GM23248 (cell line): ENCODE data around the gene ZBTB16. TPM values are rescaled to one million over a fixed set of nuclear protein-coding genes. Genes with fewer than 3 reads are reported as not detected.

Source experiments
- DNase-seq: peaks from one replicate; pipeline ENCODE4 v3.0.0-alpha.2; 2015
- H2AFZ ChIP-seq: fragments of 200-600 bp; sonication (generic); 2 replicates; pipeline ENCODE4 v1.6.1; 2016; ENCODE audit warnings: antibody characterized with exemption
- H3F3A ChIP-seq: fragments of 200-600 bp; sonication (generic); 2 replicates; pipeline ENCODE4 v1.6.1; 2016; ENCODE audit warnings: mild to moderate bottlenecking, antibody characterized with exemption, mixed run types; ENCODE audit not compliant: insufficient read depth
- H3K27ac ChIP-seq: fragments of 200-600 bp; sonication (generic); 2 replicates; pipeline ENCODE4 v1.5.1; 2016; ENCODE audit warnings: mild to moderate bottlenecking
- H3K27me3 ChIP-seq: fragments of 200-600 bp; sonication (generic); replicated peaks from 2 replicates; pipeline ENCODE4 v1.6.1; 2016; ENCODE audit warnings: mild to moderate bottlenecking; ENCODE audit not compliant: insufficient read depth
- H3K36me3 ChIP-seq: fragments of 200-600 bp; sonication (generic); 2 replicates; pipeline ENCODE4 v1.6.1; 2016; ENCODE audit warnings: low read depth, mild to moderate bottlenecking
- H3K4me1 ChIP-seq: fragments of 200-600 bp; sonication (generic); 2 replicates; pipeline ENCODE4 v1.6.1; 2016; ENCODE audit warnings: mild to moderate bottlenecking; ENCODE audit not compliant: insufficient read depth
- H3K4me2 ChIP-seq: fragments of 200-600 bp; sonication (generic); one replicate; pipeline ENCODE4 v1.6.1; 2016; ENCODE audit warnings: mild to moderate bottlenecking; ENCODE audit not compliant: unreplicated experiment
- H3K4me3 ChIP-seq: fragments of 200-600 bp; sonication (generic); 2 replicates; pipeline ENCODE4 v1.5.1; 2016; ENCODE audit warnings: mild to moderate bottlenecking
- H3K79me2 ChIP-seq: fragments of 200-600 bp; sonication (generic); 2 replicates; pipeline ENCODE4 v1.6.1; 2016; ENCODE audit warnings: mild to moderate bottlenecking; ENCODE audit not compliant: insufficient read depth
- H3K9ac ChIP-seq: fragments of 200-600 bp; sonication (generic); 2 replicates; pipeline ENCODE4 v1.6.1; 2016; ENCODE audit warnings: mild to moderate bottlenecking
- H3K9me2 ChIP-seq: fragments of 200-600 bp; sonication (generic); 2 replicates; pipeline ENCODE4 v1.6.1; 2016; ENCODE audit warnings: mixed run types, mild to moderate bottlenecking, moderate library complexity; ENCODE audit not compliant: insufficient read depth
- H3K9me3 ChIP-seq: fragments of 200-600 bp; sonication (generic); one replicate; pipeline ENCODE4 v1.6.1; 2017; ENCODE audit warnings: low read depth
- H4K20me1 ChIP-seq: fragments of 200-600 bp; sonication (generic); 2 replicates; pipeline ENCODE4 v1.6.0; 2016; ENCODE audit not compliant: insufficient read depth
- EZH2 ChIP-seq: fragments of 200-600 bp; sonication (generic); IDR thresholded peaks from 2 replicates; pipeline ENCODE4 v1.6.1; 2018; ENCODE audit warnings: antibody characterized with exemption, mild to moderate bottlenecking; ENCODE audit not compliant: insufficient read depth, poor library complexity, severe bottlenecking
- EZH2phosphoT487 ChIP-seq: fragments of 200-600 bp; sonication (generic); IDR thresholded peaks from 2 replicates; pipeline ENCODE4 v1.6.1; 2018; ENCODE audit warnings: antibody characterized with exemption, moderate library complexity, mild to moderate bottlenecking, low read depth; ENCODE audit not compliant: insufficient read depth
- WGBS, 2 experiments: methylation state at CpG; one replicate each; pipeline ENCODE4 v1.1.6; 2015 to 2017; ENCODE audit warnings: low lambda C conversion rate in 2 of 2, low coverage in 1 of 2; ENCODE audit errors: missing lambda C conversion rate in 2 of 2; 5-methylcytosine and 5-hydroxymethylcytosine counted together
- in situ Hi-C: fragments of 300-500 bp; cut with MboI; formaldehyde crosslinking; loops from 2 replicates; pipeline ENCODE4 v1.15.0; 2020
- polyA plus RNA-seq: library from polyadenylated mRNA; unstranded; fragments of >200 nt; fragmentation: Nextera tagmentation; extraction: Ambion mirVana; gene quantifications from 2 replicates; pipeline ENCODE4 v1.2.1, GENCODE V29; 2016
- total RNA-seq: library from RNA; depleted of rRNA; stranded (reverse); fragments of >200 nt; shearing (Covaris generic); gene quantifications from 2 replicates; pipeline ENCODE4 v1.2.3, GENCODE V29; 2014

ZBTB16 gene
- total and polyA plus RNA-seq, 2 experiments from 2014 or later, result not detected

DNA sequence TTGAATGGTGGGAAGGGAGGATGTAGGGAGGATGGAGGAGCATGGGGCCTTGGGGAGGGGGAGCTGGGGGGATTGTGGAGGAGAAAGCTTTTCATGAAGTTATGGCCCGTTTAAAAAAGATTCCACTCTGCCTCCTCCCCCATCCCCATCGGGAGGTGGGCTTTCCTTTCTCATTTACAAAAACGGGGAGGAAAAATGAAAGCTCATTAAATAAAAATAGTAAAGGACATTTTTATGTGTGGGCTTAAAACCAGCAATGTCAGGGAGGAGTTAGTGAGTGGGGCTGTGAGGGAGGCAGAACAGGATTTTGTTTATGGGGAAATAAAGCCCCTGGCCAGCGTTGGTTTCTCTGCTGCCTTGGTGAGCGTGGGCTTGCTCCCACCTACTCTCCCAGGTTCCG is 83.2 kb downstream of the ZBTB16 start:
- WGBS, 2 experiments, result 65 to 67% methylated on average over 6 of the region's 6 CpGs
- H3K27me3 ChIP-seq, result no peaks in the 10 kb centered on the region; the same call in 1 of the 2 replicates
- in situ Hi-C loops, result no loop called here

DNA sequence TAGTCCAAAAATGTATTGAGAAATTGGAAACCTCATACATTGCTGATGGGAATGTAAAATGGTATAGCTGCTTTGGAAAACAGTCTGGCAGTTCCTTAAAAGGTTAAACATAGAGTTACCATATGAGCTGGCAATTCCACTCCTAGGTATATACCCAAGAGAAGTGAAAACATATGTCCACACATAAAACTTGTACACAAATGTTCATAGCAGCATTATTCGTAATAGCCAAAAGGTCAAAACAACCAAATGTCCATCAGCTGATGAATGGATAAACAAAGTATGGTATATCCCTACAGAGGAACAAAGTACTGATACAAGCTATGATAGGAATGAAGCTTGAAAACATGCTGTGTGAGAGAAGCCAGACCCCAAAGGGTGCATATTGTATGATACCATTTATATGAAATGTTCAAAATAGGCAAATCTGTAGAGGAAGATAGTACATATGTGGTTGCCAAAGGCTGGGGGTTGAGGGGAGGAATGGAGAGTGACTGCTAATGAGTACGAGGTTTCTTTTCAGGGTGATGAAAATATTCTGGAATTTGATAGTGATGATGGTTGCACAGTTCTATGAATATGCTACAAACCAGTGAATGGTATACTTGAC is 85.8 kb downstream of the ZBTB16 start:
- Histone ChIP-seq H2AFZ (no peak overlapping the region), H3K9ac (no peak overlapping the region), H3F3A (no peaks in the 10 kb centered on the region; the same call in 1 of the 2 replicates), H3K36me3 (no peaks in the 10 kb centered on the region), H3K79me2 (no peaks in the 10 kb centered on the region), H3K27ac (no peak overlapping the region), H3K9me2 (no peaks in the 10 kb centered on the region), H3K27me3 (no peaks in the 10 kb centered on the region; the same call in 1 of the 2 replicates), H3K4me1 (peaks cover 12% of the 10 kb centered on the region; the same call in 1 of the 2 replicates), H4K20me1 (no peaks in the 10 kb centered on the region), H3K4me3 (no peak overlapping the region), H3K4me2 (no peak overlapping the region), H3K9me3 (no peaks in the 10 kb centered on the region)
- no peak for DNase-seq
- no peak for TF ChIP-seq EZH2
- no peak for TF ChIP-seq EZH2phosphoT487
- in situ Hi-C loops, result no loop called here
- WGBS, 2 experiments, result 78 to 86% methylated on average over 2 of the region's 2 CpGs

More for the DNA sequence above, 83.2 kb downstream of the ZBTB16 start:
- Histone ChIP-seq H3K4me1 (peaks cover 12% of the 10 kb centered on the region), H3K27ac (no peak overlapping the region), H2AFZ (no peak overlapping the region), H3K9me3 (no peaks in the 10 kb centered on the region), H4K20me1 (no peaks in the 10 kb centered on the region), H3F3A (no peaks in the 10 kb centered on the region; the same call in 1 of the 2 replicates), H3K4me2 (no peak overlapping the region), H3K9ac (no peak overlapping the region), H3K79me2 (no peaks in the 10 kb centered on the region), H3K9me2 (no peaks in the 10 kb centered on the region), H3K4me3 (no peak overlapping the region), H3K36me3 (no peaks in the 10 kb centered on the region)
- DNase-seq, result no peak
- TF ChIP-seq EZH2phosphoT487 (no peak), EZH2 (no peak)

GRCh38 chr11:114147375-114148012 is 88.0 kb downstream of the ZBTB16 start:
- 28 to 30% methylated on average over 5 of the region's 5 CpGs for WGBS, 2 experiments
- no peak overlapping the region for H3K9ac ChIP-seq
- in situ Hi-C loops, result no loop called here
- H4K20me1 ChIP-seq, result no peaks in the 10 kb centered on the region
- peaks cover 5% of the 10 kb centered on the region for H3K27me3 ChIP-seq
- no peak overlapping the region for H3K4me2 ChIP-seq
- H3F3A ChIP-seq, result no peaks in the 10 kb centered on the region; the same call in 1 of the 2 replicates
- H3K4me3 ChIP-seq, result no peak overlapping the region
- H3K4me1 ChIP-seq, result peaks cover 13% of the 10 kb centered on the region; the same call in 1 of the 2 replicates
- H3K9me3 ChIP-seq, result no peaks in the 10 kb centered on the region
- TF ChIP-seq EZH2phosphoT487 (no peak), EZH2 (no peak)
- H3K27ac ChIP-seq, result no peak overlapping the region
- no peaks in the 10 kb centered on the region for H3K36me3 ChIP-seq
- H3K9me2 ChIP-seq, result no peaks in the 10 kb centered on the region
- DNase-seq, result peak; percentile 28
- no peak overlapping the region for H2AFZ ChIP-seq
- H3K79me2 ChIP-seq, result no peaks in the 10 kb centered on the region

DNA sequence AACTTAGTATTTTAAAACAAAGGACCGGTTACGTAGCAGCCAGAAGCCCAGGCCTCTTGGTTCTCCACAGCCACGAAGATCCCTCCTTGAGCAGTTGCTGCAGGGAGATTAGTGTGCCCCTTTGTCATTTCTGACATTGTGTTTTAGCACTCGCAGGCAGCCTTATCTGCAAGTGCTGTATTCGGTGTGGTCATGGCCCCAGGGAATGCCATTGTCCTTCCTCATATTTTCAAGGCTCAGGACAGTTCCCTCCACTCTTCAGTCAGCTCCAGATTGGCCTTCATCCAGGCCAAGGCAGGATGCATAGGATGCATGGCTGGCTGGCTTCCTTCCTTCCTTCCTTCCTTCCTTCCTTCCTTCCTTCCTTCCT is 88.5 kb downstream of the ZBTB16 start:
- no peak for DNase-seq

More for the DNA sequence above, 88.5 kb downstream of the ZBTB16 start:
- 63% methylated on average over 5 of the region's 5 CpGs for WGBS, 2 experiments
- Histone ChIP-seq H3F3A (no peaks in the 10 kb centered on the region; the same call in 1 of the 2 replicates), H3K4me2 (no peak overlapping the region), H3K27me3 (peaks cover 10% of the 10 kb centered on the region), H3K4me1 (peaks cover 13% of the 10 kb centered on the region; the same call in 1 of the 2 replicates), H3K4me3 (no peak overlapping the region), H3K27ac (no peak overlapping the region), H3K36me3 (no peaks in the 10 kb centered on the region), H3K9ac (no peak overlapping the region), H3K9me3 (no peaks in the 10 kb centered on the region), H4K20me1 (no peaks in the 10 kb centered on the region), H2AFZ (no peak overlapping the region), H3K79me2 (no peaks in the 10 kb centered on the region), H3K9me2 (no peaks in the 10 kb centered on the region)
- in situ Hi-C loops, result no loop called here
- no peak for TF ChIP-seq EZH2phosphoT487
- no peak for TF ChIP-seq EZH2
